ENCODE results near the gene HARS2. TPM values are rescaled to one million over a fixed set of nuclear protein-coding genes. Genes with fewer than 3 reads are reported as not detected.
A peak's percentile ranks its signal among the peaks of the same experiment; 100 is the strongest.
"Not testable (repeated sequence)": the region's sequence is repeated elsewhere in the genome, so short reads cannot be mapped to it uniquely, and the experiment has no call there.

The HARS2 gene
- total RNA-seq, 2 donors from 2014 or later, result 13.7 to 23.7 TPM

GRCh38 chr5:140696891-140697492 lies 5.7 kb downstream of the HARS2 start:
- intact Hi-C loops (cut with DNase I), result no loop called here
- H3K9me3 ChIP-seq, result no peaks in the 10 kb centered on the region
- ATAC-seq (no peak), DNase-seq (no peak)
- no peak overlapping the region for H3K27ac ChIP-seq
- no peak overlapping the region for H3K4me3 ChIP-seq
- H3K4me1 ChIP-seq, result peaks cover 33% of the 10 kb centered on the region
- no peak for TF ChIP-seq POLR2A (IDR thresholded peaks at IDR 0.05)
- no peak for TF ChIP-seq CTCF (IDR thresholded peaks at IDR 0.05)
- 84 to 92% methylated on average over 2 to 4 of the region's 4 CpGs for WGBS, 2 donors
- peaks cover 6 to 32% of the 10 kb centered on the region in 2 donors for H3K36me3 ChIP-seq (replicated peaks in 1 of 2; ENCODE audit: insufficient read depth in 1 of 2, low read depth in 2 of 2)
- no peaks in the 10 kb centered on the region for H3K27me3 ChIP-seq

GRCh38 chr5:140700177-140701144 lies 9.2 kb downstream of the HARS2 start, which contains the start of gene ZMAT2:
Gene ZMAT2, plus strand, starts transcription at chr5:140700447. Its CDS starts 14 bp downstream, at chr5:140700461.
- TF ChIP-seq POLR2A (IDR thresholded peaks at IDR 0.05), result peak in 2 of 3 donors; percentile 77 to 87
- TF ChIP-seq CTCF (IDR thresholded peaks at IDR 0.05), result no peak
- H3K36me3 ChIP-seq (replicated peaks in 1 of 2; ENCODE audit: insufficient read depth in 1 of 2, low read depth in 2 of 2), result peaks cover 6 to 39% of the 10 kb centered on the region in 2 donors
- WGBS, 2 donors, result 1% methylated on average over 35 to 44 of the region's 44 CpGs
- H3K4me3 ChIP-seq, result peak within 1 kb of the TSS; percentile 91
- H3K27ac ChIP-seq, result peak within 1 kb of the TSS; percentile 18 to 81 (median 69)
- H3K27me3 ChIP-seq, result no peaks in the 10 kb centered on the region
- DNase-seq, result peak; percentile 96 to 98 (median 98)
- intact Hi-C loops (cut with DNase I), result no loop called here
- H3K4me1 ChIP-seq, result peaks cover 18% of the 10 kb centered on the region
- H3K9me3 ChIP-seq, result no peaks in the 10 kb centered on the region
- peak; percentile 100 for ATAC-seq

- H3K27ac ChIP-seq, result no peak overlapping the region
- no peak for ATAC-seq
- intact Hi-C loops (cut with DNase I), result no loop called here
- no peaks in the 10 kb centered on the region for H3K9me3 ChIP-seq
- WGBS, 2 donors, result 79 to 93% methylated on average over 4 of the region's 4 CpGs
- H3K4me3 ChIP-seq, result no peak overlapping the region
- TF ChIP-seq CTCF (IDR thresholded peaks at IDR 0.05), result no peak
- no peak for TF ChIP-seq POLR2A (IDR thresholded peaks at IDR 0.05)
- H3K36me3 ChIP-seq (replicated peaks in 1 of 2; ENCODE audit: insufficient read depth in 1 of 2, low read depth in 2 of 2), result peaks cover 0 to 17% of the 10 kb centered on the region in 2 donors
- DNase-seq, result no peak
- no peaks in the 10 kb centered on the region for H3K27me3 ChIP-seq
- no peaks in the 10 kb centered on the region for H3K4me1 ChIP-seq
Observed at GRCh38 chr5:140707812-140708211, 16.6 kb downstream of the HARS2 start.

GRCh38 chr5:140708787-140709186 lies 17.5 kb downstream of the HARS2 start:
- WGBS, 2 donors, result 88% methylated on average over 9 of the region's 9 CpGs
- DNase-seq; H3K27me3 ChIP-seq; H3K27ac ChIP-seq; H3K4me3 ChIP-seq; ATAC-seq; intact Hi-C loops (cut with DNase I); H3K9me3 ChIP-seq; H3K4me1 ChIP-seq: not testable (repeated sequence)
- peaks cover 0 to 15% of the 10 kb centered on the region in 2 donors for H3K36me3 ChIP-seq (replicated peaks in 1 of 2; ENCODE audit: insufficient read depth in 1 of 2, low read depth in 2 of 2)

- no peaks in the 10 kb centered on the region for H3K27me3 ChIP-seq
- intact Hi-C loops (cut with DNase I), result no loop called here
- 0 to 1% methylated on average over 25 to 27 of the region's 27 CpGs for WGBS, 2 donors
- peak overlapping the region; percentile 13 to 36 for H3K4me3 ChIP-seq
- no peaks in the 10 kb centered on the region for H3K9me3 ChIP-seq
- peak; percentile 92 to 97 (median 94) for DNase-seq
- ATAC-seq, result peak; percentile 94
- no peaks in the 10 kb centered on the region for H3K4me1 ChIP-seq
- H3K27ac ChIP-seq, result peak overlapping the region; percentile 84 to 93 (median 85)
- H3K36me3 ChIP-seq (replicated peaks in 1 of 2; ENCODE audit: insufficient read depth in 1 of 2, low read depth in 2 of 2), result peaks cover 0 to 2% of the 10 kb centered on the region in 2 donors
- TF ChIP-seq CTCF (IDR thresholded peaks at IDR 0.05) (no peak), POLR2A (IDR thresholded peaks at IDR 0.05) (peak; percentile 38 to 73 (median 72))
Observed at GRCh38 chr5:140710899-140711552, 19.8 kb downstream of the HARS2 start.

Measured in body of pancreas (tissue), 4 donors.